ENCODE results near the gene TYK2.
A peak's percentile ranks its signal among the peaks of the same experiment; 100 is the strongest.
"Not testable (repeated sequence)": the region's sequence is repeated elsewhere in the genome, so short reads cannot be mapped to it uniquely, and the experiment has no call there.

Gene TYK2

GRCh38 chr19:10417541-10418234, 37.3 kb upstream of the TYK2 start:
- no peak for TF ChIP-seq CTCF (IDR thresholded peaks at IDR 0.05; ENCODE audit: insufficient read depth, low read depth, low read length, missing control alignments)
- peak; percentile 42 for DNase-seq (ENCODE audit: low read depth)
- H3K4me3 ChIP-seq (ENCODE audit: low read length), result no peak overlapping the region

- TF ChIP-seq CTCF (IDR thresholded peaks at IDR 0.05; ENCODE audit: insufficient read depth, low read depth, low read length, missing control alignments), result peak; percentile 65
- peak; percentile 84 for DNase-seq (ENCODE audit: low read depth)
- H3K4me3 ChIP-seq (ENCODE audit: low read length), result peak overlapping the region; percentile 57
These were observed 36.2 kb upstream of the TYK2 start for GRCh38 chr19:10416380-10417257.

GRCh38 chr19:10416083-10416379, 35.7 kb upstream of the TYK2 start:
- TF ChIP-seq CTCF (IDR thresholded peaks at IDR 0.05; ENCODE audit: insufficient read depth, low read depth, low read length, missing control alignments), result no peak
- peak overlapping the region; percentile 57 for H3K4me3 ChIP-seq (ENCODE audit: low read length)
- DNase-seq (ENCODE audit: low read depth), result no peak

GRCh38 chr19:10412257-10412977, 32.0 kb upstream of the TYK2 start:
- no peak overlapping the region for H3K4me3 ChIP-seq (ENCODE audit: low read length)
- no peak for DNase-seq (ENCODE audit: low read depth)
- no peak for TF ChIP-seq CTCF (IDR thresholded peaks at IDR 0.05; ENCODE audit: insufficient read depth, low read depth, low read length, missing control alignments)

- H3K4me3 ChIP-seq (ENCODE audit: low read length); DNase-seq (ENCODE audit: low read depth): not testable (repeated sequence)
These were observed 30.9 kb upstream of the TYK2 start for GRCh38 chr19:10411224-10411623.

- TF ChIP-seq CTCF (IDR thresholded peaks at IDR 0.05; ENCODE audit: insufficient read depth, low read depth, low read length, missing control alignments), result no peak
- no peak for DNase-seq (ENCODE audit: low read depth)
- H3K4me3 ChIP-seq (ENCODE audit: low read length), result no peak overlapping the region
These were observed 28.3 kb upstream of the TYK2 start for GRCh38 chr19:10408511-10409283.
